GM19043 (cell line): ENCODE results near the gene SUMF1.
A peak's percentile ranks its signal among the peaks of the same experiment; 100 is the strongest.

Experiments
- ATAC-seq: cut with Tn5 transposase; IDR thresholded peaks from one replicate; pipeline ENCODE4 v1.9.1; 2021; ENCODE audit warnings: low read depth; ENCODE audit not compliant: unreplicated experiment

Gene SUMF1

DNA sequence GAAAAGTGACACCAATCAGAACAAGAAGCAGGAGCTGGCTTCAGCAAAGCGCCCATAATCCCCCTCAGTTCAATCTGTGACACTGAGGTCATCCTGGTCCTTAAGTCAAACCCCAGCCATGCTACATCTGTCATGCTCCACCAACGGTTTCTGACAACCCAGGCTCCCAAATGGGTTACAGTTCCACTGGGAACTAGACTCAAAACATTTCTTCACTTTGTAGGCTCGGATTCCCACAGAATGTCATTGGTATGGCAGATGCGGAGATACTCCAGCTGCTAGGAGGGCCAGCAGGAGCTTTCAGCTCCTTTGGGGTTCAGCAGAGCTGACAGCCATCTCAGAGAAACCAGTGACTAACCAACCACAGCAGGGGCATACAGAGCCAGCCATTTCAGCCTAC lies 48.9 kb downstream of the SUMF1 start:
- ATAC-seq, result no peak

DNA sequence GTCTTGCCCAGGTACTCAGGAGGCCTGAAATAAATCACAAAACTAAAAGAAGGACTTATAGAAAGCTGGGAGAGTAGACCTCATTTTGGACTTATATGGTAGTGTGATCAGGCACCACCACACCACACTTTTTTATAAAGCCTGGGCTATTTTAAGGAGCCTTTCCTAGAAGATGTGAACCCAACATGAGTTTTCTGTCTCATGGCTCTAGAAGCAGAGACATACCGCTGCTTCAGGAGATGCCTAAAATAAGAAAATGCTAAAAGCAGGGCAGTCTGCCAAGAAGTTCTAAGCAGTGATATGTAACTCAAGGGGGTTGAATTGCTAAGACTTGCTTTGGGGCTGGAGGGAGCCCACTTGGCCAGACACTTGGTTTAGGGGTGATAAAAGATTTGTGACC lies 49.6 kb downstream of the SUMF1 start:
- no peak for ATAC-seq

DNA sequence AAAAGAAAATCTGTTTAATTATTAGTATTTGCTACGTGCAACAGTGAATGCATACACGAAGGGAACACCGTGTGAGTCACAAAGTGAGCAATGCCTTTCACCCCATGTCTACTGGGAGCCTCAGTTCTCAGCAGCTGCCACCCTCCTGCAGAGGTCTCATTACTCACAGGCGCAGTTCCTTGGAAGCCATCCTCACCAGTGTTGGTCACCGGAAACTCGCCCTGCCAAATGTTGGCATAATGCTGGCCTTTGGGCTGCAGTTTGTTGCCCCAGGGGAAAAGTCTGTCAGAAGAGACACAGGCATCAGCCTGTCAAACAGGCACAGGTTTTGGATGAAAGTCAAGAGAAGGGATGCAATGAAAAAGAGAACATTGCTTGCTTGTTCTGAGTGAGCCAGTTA lies 50.1 kb downstream of the SUMF1 start:
- no peak for ATAC-seq

DNA sequence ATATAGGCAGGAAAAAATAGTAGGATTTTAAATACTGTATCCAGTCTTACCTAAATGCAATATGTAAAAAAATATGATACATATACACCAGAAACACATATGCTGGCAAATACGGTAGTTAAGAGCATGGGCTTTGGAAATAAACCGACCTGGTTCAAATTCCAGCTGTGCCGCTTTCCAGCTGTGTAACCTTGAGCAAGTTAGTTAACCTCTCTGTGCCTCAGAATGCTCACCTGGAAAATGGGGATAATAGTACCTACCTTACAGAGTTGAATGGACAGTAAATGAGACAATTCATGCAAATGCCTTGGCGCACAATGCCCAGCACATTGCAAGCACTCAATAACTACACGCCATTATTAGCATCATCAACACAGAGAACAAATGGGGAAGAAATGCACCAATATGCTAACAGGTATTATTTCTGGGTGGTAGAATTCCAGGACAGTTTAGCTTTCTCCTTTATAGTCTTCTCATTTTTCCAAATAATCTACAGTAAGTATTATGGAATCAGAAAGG lies 50.6 kb downstream of the SUMF1 start:
- no peak for ATAC-seq

DNA sequence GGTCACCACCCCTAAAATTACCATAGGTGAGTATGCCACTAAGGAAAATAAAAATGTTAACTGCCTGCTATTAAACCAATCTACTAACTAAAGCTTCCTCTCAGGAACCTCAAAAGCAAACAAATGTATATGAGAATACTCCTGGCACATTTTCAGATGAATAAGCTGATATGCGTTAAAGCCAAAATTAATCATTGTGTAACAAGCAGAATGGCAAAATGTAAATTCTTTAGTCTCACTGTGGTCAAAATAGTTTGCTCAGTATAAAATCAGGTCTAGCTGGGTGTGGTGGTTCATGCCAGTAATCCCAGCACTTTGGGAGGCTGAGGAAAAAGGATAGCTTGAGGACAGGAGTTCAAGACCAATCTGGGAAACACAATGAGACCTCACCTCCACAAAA lies 53.6 kb downstream of the SUMF1 start:
- no peak for ATAC-seq

DNA sequence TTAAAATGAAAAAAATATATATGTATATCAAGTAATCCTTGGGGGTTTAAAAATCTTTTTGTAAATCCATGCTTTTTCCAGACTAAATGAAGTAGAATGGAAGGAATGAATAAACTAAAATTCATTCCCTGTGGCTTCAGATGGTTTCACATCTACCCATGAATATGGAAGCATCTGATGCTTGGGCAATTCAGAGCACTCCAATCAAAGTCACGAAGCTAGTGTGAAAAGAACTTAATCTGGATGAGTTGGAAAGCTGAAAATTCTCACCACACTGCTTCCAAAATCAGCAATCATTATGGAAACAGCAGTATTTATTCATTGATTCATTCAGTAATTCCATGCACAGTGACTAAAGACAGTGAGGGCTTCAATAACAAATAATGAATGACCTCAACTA lies 55.2 kb downstream of the SUMF1 start:
- no peak for ATAC-seq

DNA sequence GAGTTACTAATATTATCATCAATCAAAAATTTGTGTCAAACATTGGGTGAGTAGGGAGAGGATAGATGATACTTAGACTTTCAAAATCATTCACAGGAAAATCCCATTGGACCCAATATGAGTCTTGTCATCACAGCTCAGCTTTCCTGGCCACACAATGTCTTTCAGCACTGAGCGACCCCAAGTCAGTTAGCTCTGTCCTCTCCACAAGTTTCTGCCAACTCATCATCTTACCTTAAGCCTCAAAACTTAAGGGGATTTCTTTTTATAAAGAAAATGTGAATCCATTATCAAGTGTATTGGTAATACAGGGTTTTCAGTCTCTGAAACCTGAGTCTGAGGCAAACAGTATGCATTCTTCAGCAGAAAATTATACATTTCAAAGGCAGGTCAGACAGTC lies 55.8 kb downstream of the SUMF1 start:
- no peak for ATAC-seq

DNA sequence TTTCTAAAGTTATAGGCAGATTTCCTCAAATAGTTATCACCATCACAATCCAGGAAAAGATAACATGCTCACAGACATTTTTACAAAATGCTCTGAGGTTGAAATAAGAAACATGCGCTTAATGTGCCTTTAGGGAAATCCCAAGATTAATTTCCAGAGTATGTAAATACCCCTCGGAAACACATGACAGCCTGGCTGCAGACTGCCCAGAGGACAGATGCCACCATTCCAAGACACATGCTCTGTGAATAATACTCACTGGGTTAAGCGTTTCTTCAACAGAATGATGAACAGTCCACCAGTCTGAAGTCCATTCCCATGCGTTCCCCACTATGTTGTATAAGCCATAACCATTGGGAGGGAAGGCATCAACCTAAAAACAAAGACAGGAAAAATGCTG lies 56.5 kb downstream of the SUMF1 start:
- ATAC-seq, result no peak

DNA sequence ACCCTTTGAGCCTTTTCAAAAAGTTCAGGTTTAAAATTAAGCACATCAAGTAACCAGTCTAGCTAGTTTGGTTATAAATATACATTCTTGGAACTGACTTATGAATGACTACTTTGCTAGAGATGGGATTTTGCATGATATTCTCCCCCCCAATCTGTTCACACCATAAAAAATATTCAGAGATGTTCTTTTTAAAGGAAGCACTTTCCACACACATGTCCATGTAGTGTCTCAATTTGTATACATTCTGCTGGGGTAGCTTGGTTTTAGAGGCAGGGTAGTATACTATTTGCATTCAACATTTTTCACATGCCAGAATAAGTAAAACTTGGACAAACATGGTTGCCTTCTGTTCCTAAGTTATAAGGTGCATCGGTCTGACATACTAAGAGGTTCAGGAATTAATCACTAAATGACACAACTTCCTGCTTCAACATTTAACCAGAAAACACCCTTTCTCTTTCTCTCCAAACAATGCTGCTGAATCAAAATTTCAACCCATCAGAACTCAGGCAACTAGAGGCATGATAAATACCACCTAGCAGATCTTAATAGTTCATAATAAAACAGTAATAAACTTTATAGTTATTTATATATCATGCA lies 57.0 kb downstream of the SUMF1 start:
- no peak for ATAC-seq

DNA sequence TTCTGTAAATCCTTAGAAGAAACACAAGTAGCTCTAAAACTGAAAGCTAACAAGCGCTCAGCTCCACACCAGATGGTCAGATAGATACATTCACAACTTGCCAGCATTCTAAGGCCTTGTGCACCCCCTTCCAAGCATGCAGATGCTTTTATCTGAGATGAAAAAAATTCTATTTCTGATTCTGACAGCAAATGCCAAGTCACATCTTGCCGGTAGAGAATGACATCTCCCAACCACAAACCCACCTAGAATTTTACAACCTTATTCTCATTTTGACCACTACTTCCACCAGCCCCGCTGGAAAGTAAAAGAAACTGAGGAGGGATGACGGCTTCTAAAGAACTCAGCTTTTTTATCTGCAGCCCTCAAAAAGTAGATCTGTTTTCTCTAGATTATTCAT lies 57.7 kb downstream of the SUMF1 start:
- ATAC-seq, result no peak

DNA sequence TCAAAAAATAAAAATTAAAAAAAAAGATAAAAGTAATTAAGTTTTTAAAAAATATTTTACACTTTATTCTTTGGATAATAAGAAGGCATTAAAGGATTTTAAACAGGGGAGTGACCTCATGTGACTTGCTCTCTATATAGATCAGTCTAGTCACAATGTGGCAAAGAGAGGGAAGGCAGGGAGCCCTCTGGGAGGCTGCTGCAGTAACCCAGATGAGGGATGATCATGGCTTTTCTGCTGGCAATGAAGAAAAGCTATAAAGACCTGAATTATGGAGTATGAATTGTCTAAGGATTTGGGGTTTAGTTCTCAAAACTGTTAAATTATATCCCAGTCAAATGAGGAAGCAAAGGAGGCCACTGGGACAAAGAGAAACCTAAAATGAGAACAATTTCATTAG lies 58.1 kb downstream of the SUMF1 start:
- no peak for ATAC-seq

DNA sequence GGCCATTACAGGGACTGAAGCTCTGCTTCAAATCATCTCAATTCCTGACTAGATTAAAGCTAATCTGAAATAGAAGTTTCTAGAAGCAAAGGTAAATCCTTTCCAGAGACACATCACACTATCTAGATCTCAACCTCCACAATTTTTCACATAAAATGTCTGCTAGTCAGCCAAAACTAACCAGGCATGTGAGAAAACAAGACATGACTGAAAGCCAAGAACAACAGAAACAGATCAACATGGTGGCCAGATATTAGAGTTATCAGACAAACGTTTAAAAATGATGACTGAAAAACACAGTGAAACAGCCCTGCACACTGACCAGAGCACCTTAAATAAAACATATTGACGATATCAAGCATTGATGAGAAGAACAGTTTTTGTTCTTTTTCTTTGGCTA lies 59.1 kb downstream of the SUMF1 start:
- ATAC-seq, result no peak

DNA sequence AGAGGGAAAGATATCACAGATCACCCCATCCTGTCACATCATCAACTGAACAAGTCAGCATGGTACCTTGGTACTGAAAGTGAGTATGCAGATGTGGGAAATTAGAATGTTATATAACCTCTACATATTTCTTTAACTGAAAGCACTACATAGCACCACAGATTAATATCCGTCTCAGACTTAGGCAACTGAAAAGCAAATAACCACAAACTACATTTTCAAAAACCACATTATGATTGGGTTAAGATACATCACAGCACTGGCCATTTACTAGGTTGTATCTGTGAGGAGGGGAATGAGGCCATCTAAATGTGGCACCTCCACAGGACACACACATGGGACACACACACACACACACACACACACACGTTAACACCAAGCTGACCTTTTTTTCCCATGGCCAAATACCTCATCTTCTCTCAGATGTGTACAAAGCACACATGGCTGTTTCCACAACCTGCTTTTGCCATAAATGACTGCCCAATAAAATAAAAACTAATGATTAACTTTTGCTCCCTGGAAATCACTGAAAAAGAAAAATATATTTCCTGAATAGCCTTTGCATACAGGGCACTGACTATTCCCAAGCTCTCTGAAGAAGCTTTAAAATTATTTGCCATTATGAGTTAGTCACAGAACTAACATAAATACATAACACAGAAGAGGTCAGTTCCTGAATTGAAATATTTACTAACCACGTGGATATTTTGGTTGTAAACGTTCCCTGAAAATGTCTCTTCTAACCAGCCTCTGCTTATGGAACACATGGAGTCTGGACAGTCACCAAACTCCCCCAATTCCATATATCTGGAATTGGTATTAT lies 60.1 kb downstream of the SUMF1 start:
- ATAC-seq, result peak; percentile 47

DNA sequence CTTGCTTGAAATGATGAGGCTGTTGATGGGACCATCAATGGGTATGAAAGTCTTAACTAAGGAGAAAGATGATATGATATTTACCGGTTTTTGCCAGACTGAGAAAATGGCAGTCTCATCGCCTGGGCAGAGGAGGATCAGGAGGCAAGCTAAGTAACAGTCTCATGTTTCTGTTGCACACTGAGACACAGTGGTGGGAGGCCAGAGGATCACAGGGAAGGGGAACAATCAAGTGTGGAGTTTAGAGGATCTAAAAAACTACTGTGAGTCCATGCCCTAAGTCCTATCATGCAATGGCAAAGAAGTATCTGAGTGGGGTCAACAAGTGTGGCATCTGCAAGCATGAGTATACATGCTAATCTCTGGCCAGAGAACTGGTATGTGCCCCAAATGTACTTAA lies 62.2 kb downstream of the SUMF1 start:
- no peak for ATAC-seq

DNA sequence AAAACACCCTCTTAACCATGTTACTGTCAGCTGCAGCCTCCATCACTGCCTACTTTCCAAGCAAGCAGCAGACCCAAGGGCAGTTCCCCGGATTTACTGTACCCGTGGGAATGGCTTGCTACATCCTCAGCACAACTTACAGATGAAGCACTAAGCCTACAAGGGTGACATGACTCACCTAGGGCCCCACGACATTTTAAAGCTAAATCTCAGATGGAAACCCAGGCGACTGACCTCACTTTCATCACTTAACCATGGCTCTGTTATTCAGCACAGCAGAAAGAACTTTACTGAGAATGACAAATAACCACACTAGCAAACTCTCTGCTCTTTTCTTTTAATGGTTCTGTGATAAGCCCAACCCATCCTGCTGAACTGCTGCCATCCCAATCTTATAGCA lies 65.6 kb downstream of the SUMF1 start:
- ATAC-seq, result no peak

DNA sequence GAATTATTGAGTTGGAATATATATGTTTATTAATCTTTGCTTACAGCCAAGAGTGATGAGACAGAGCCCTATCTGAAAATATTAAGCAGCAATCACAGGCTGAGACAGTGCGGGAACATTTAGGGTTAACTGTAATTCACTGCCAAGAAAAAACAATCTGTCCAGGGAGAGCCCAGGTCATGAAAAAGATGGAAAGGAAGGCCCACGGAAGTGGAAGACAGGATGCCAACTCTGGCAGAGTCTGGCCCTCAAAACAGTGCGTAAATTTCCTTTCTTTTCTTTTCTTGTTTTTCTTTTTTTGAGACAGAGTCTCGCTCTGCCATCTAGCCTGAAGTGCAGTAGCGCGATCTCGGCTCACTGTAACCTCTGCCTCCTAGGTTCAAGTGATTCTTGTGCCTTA lies 67.6 kb downstream of the SUMF1 start:
- no peak for ATAC-seq

DNA sequence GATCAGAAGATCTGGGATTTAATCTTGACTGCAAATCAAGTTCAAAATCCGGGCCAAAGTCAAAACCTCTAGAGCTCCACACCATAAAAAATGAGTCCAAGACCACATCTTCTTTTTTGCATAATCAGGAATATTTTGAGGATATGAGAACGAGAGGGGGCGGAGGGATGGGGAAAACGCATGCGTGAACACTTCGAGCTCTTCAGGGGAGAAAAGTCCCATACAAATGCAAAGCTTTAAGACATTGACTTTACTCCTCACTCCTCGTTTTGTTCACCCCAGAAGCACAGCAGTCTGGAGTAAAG lies 68.2 kb downstream of the SUMF1 start:
- no peak for ATAC-seq

DNA sequence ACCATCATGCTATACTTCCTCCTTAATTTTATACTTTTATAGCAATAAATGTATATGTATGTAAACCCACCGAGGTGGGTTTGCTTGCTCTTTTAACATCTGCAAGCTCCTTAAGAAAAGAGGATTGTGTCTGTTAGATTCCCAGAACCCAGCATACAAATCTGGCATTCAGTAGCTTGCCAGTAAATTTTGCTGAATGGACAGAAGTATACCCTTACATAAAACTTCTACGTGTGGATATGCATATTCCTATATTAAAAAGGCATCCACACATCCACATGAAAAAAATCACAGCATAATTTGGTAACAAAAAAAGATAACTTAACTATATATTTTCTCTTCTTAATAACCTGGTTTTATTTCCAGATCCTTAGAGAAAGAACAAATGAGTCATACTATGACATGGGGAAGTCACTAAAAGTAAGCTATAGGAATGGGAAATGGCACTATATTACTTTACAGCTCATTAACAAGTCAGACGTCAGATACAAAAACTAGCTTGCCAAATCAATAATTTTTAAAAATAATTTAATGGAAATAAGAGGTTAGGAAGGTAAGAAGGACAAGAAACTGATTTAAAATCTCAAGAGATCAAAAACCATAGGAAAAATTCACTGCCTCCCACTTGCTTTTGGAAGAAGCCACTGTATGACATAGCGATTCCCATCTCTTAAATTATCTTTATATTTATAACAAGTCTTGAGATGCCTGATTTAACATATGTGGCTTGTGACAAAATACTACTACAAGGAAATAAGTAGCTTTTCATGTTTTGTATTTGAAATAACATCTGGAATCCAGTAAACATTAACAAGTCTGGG lies 68.7 kb downstream of the SUMF1 start:
- ATAC-seq, result no peak

DNA sequence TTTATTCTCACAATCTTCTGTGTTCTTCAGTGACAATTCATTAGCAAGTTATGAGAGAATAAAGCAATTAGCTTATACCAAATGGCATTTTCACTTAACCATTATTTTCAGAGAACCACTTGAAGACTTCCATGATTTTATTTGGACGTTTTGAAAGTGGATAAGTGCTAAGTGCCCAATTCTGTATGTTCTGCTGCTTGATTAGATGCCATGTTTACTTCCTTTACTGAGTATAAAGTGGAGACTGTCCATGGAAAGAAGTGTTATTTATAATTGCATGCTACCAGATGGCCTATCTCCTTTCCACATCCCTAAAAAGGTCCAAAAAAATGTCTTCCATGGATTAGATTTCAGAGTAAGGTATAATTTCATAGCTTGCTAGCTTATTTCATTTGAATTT lies 69.6 kb downstream of the SUMF1 start:
- no peak for ATAC-seq

DNA sequence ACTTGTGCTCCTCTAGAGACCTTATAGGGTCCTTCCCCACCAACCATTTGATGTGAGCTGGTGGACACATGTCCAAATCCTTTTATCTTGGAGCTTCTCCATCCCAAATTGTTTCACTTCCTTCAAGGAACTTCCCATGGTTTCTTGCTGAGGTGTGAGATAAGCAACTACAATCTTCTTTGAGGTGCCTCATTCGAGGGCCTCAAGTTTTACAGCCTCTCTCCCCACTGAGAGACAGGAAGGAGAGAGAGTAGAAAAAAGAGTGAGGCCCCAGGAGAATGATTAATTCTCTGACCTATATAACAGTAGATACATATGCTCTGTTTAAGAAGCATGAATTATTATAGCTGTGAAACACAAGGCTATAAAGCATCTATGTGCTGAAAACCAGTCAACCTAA lies 70.5 kb downstream of the SUMF1 start:
- ATAC-seq, result no peak

DNA sequence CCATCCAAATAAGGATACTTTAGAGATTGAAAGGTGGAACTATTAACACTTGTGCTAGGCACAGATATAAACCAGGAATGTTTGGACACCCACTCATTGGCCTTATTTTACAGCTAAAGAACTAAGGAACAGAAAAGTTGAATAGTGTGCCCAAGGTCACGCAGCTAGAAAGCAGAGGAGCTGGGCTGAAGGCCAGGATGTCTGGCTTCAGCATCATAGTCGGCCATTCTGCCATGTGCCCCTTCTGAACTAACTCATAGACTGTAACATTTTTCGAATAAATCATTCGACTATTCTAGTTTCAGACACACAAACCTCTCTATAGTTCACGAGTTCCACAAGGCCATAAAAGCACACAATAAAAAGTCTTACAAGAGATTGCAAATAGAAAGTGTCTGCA lies 71.1 kb downstream of the SUMF1 start:
- ATAC-seq, result no peak

DNA sequence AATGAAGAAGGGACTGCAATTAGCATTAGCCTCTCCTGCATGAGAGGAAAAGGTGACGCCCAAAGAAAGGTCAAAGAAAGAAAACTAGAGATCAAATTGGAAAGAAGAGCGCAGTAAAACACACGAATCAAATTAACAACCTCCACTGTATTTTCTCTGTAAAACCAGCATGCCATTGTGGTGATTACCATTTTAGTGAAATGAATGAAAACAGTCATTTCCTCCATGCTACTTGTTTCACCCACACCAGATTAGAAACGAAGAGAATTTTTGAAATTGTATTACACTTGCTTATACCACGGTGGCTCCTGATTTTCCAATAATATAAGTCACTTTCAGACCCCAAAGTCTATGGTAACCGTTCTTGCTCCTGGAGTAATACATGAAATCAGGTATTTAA lies 71.6 kb downstream of the SUMF1 start:
- ATAC-seq, result no peak
